Measurements from ENCODE around the gene DUSP7. TPM values are rescaled to one million over a fixed set of nuclear protein-coding genes. Genes with fewer than 3 reads are reported as not detected.

DUSP7 gene
- polyA plus RNA-seq, 1 of the 3 experiments (the other 2 are of a cell fraction), result 25.8 TPM

- peak overlapping the region; percentile 68; the same call in 1 of the 2 replicates for H3K9ac ChIP-seq
- peak overlapping the region; percentile 91 for H3K4me2 ChIP-seq
- WGBS (ENCODE audit: low lambda C conversion rate), result 20% methylated on average over 9 of the region's 10 CpGs
- peaks cover 23 to 74% of the 10 kb centered on the region in 2 experiments for H3K4me1 ChIP-seq (ENCODE audit: control insufficient read depth in 1 of 2, insufficient read depth in 2 of 2, low read depth in 1 of 2, low read length in 1 of 2)
- peak overlapping the region; percentile 88 to 93 for H3K27ac ChIP-seq (ENCODE audit: low read depth in 2 of 2, low read length in 1 of 2)
- ChIA-PET POLR2A (interaction anchor here (0.5 to 6.5 kb wide), 14 partner anchors 9 to 116 kb away, joined by 3 to 86 read pairs (median 4); no protein-coding TSS in a partner anchor), CTCF (interaction anchor here (0.6 to 29.9 kb wide), 25 partner anchors 10 to 93 kb away, joined by 3 to 983 read pairs (median 6); partner anchors contain the start of genes ABHD14B and RPL29)
- no peaks in the 10 kb centered on the region for H4K20me1 ChIP-seq (ENCODE audit: insufficient read depth)
- H3K4me3 ChIP-seq (ENCODE audit: low read depth in 2 of 2, low read length in 1 of 2), result peak overlapping the region; percentile 33 to 94
- peak; percentile 76 for DNase-seq
- H3K9me3 ChIP-seq, result no peaks in the 10 kb centered on the region
- no peaks in the 10 kb centered on the region for H3K27me3 ChIP-seq (ENCODE audit: insufficient read depth)
- TF ChIP-seq, protein P1, sequence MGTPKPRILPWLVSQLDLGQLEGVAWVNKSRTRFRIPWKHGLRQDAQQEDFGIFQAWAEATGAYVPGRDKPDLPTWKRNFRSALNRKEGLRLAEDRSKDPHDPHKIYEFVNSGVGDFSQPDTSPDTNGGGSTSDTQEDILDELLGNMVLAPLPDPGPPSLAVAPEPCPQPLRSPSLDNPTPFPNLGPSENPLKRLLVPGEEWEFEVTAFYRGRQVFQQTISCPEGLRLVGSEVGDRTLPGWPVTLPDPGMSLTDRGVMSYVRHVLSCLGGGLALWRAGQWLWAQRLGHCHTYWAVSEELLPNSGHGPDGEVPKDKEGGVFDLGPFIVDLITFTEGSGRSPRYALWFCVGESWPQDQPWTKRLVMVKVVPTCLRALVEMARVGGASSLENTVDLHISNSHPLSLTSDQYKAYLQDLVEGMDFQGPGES (IDR thresholded peaks at IDR 0.05; ENCODE audit: low read depth, low read length), result no peak
- TF ChIP-seq ELF1 (IDR thresholded peaks at IDR 0.05) (peak; percentile 86), RAD21 (IDR thresholded peaks at IDR 0.05; ENCODE audit: low read length) (peak; percentile 63), GABPA (IDR thresholded peaks at IDR 0.05; ENCODE audit: low read depth) (peak; percentile 75), FOXM1 (IDR thresholded peaks at IDR 0.05; ENCODE audit: low read depth) (no peak), SIN3A (IDR thresholded peaks at IDR 0.05; ENCODE audit: borderline replicate concordance, low read depth, low read length) (peak; percentile 65; the same call in 1 of the 2 replicates), MAX (IDR thresholded peaks at IDR 0.05; ENCODE audit: low read depth) (peak; percentile 58; the same call in 1 of the 2 replicates), EZH2phosphoT487 (IDR thresholded peaks at IDR 0.05; ENCODE audit: borderline replicate concordance, low read depth) (no peak), TEAD4 (IDR thresholded peaks at IDR 0.05; ENCODE audit: borderline replicate concordance, insufficient read depth) (no peak), SMC3 (IDR thresholded peaks at IDR 0.05; ENCODE audit: low read depth, low read length) (peak; percentile 67), TAF1 (IDR thresholded peaks at IDR 0.05; ENCODE audit: borderline replicate concordance, low read depth, low read length) (0 out of 2 replicates have a peak, but pooled peaks have one; percentile 9), USF1 (IDR thresholded peaks at IDR 0.05; ENCODE audit: borderline replicate concordance, low read depth) (no peak), TCF12 (IDR thresholded peaks at IDR 0.05) (0 out of 2 replicates have a peak, but pooled peaks have one; percentile 29), YY1 (IDR thresholded peaks at IDR 0.05; ENCODE audit: low read depth) (no peak), NRF1 (IDR thresholded peaks at IDR 0.05; ENCODE audit: low read depth, low read length) (no peak)
- TF ChIP-seq, protein P2, sequence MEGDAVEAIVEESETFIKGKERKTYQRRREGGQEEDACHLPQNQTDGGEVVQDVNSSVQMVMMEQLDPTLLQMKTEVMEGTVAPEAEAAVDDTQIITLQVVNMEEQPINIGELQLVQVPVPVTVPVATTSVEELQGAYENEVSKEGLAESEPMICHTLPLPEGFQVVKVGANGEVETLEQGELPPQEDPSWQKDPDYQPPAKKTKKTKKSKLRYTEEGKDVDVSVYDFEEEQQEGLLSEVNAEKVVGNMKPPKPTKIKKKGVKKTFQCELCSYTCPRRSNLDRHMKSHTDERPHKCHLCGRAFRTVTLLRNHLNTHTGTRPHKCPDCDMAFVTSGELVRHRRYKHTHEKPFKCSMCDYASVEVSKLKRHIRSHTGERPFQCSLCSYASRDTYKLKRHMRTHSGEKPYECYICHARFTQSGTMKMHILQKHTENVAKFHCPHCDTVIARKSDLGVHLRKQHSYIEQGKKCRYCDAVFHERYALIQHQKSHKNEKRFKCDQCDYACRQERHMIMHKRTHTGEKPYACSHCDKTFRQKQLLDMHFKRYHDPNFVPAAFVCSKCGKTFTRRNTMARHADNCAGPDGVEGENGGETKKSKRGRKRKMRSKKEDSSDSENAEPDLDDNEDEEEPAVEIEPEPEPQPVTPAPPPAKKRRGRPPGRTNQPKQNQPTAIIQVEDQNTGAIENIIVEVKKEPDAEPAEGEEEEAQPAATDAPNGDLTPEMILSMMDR (IDR thresholded peaks at IDR 0.05), result peak; percentile 59
- H2AFZ ChIP-seq (ENCODE audit: low read depth), result no peak overlapping the region
- peaks cover 26 to 52% of the 10 kb centered on the region in 2 experiments for H3K36me3 ChIP-seq (replicated peaks in 1 of 2; ENCODE audit: control insufficient read depth in 1 of 2, insufficient read depth in 2 of 2, low read length in 1 of 2)
- H3F3A ChIP-seq (replicated peaks; ENCODE audit: insufficient read depth), result peaks cover 35% of the 10 kb centered on the region
- H3K79me2 ChIP-seq (ENCODE audit: insufficient read depth), result peaks cover 83% of the 10 kb centered on the region
- no peaks in the 10 kb centered on the region for H3K9me2 ChIP-seq
These were observed 3.5 kb downstream of the DUSP7 start for GRCh38 chr3:52052831-52053306.
